ENCODE measurements around the gene ZNF521.

DNA sequence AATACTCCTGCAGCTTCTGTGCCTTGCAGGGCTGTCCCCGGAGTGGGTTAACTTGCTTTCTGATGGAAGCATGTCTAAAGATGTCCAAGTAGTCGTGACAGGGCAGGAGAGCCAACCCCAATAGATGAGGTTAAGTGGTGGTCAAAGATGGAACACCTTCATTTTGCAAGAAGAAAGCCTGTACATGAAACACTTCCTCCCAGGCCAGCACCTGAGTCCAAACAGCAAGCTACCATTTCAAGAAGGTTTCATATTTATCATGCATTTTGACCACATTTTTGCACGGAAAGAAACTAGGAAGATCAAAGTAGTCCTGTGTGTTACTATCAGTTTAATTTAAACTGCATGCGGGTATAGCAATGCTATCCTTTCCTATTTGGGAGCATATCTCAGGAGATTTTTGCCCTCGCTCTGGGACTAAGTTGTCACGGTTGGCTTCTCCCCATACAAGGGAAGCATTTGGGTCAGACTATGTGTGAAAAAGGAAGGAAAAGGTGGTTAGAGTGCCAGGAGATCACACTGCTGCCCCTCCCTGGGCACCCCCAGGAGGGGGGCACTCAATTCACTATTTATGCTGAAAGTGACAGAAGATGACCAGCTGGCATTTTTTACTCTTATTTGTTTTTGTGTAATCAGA is 187.6 kb downstream of the ZNF521 start:
- TF ChIP-seq, protein P1, sequence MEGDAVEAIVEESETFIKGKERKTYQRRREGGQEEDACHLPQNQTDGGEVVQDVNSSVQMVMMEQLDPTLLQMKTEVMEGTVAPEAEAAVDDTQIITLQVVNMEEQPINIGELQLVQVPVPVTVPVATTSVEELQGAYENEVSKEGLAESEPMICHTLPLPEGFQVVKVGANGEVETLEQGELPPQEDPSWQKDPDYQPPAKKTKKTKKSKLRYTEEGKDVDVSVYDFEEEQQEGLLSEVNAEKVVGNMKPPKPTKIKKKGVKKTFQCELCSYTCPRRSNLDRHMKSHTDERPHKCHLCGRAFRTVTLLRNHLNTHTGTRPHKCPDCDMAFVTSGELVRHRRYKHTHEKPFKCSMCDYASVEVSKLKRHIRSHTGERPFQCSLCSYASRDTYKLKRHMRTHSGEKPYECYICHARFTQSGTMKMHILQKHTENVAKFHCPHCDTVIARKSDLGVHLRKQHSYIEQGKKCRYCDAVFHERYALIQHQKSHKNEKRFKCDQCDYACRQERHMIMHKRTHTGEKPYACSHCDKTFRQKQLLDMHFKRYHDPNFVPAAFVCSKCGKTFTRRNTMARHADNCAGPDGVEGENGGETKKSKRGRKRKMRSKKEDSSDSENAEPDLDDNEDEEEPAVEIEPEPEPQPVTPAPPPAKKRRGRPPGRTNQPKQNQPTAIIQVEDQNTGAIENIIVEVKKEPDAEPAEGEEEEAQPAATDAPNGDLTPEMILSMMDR (conservative IDR thresholded peaks at IDR 0.05; ENCODE audit: low read depth, low read length) = no peak
- no peak for TF ChIP-seq EZH2 (IDR thresholded peaks at IDR 0.05; ENCODE audit: borderline replicate concordance, low read depth, low read length, poor library complexity, severe bottlenecking)
